ENCODE data around the gene DRC7.

DNA sequence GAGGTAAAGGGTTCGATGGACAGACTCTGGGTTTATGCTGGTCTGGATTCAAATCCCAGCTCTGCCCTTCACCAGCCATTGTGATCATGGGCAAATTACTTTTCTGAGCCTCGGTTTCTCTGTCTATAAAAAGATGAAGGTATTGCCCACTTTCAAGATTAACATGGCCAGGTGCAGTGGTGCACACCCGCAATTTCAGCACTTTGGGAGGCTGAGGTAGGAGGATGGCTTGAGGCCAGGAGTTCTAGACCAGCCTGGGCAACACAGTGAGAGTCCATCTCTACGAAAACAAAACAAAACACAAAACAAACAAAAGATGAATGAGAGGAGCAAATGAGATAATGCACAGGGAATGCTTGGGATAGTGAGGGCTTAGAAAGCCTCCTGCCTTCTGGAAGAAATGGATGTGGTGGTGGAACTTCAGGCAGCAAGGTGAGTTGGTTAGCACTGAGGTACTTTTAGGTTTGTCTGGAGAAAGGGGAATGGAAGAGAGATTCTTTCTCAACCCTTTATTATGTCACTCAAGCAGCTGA, 18.0 kb upstream of the DRC7 start:
- TF ChIP-seq CTCF (IDR thresholded peaks at IDR 0.05; ENCODE audit: low read depth, low read length, missing input control) (no peak), EGR1 (IDR thresholded peaks at IDR 0.05; ENCODE audit: low read depth in 2 of 2) (no peak), SP1 (IDR thresholded peaks at IDR 0.05) (no peak), JUND (IDR thresholded peaks at IDR 0.05) (no peak), RAD21 (IDR thresholded peaks at IDR 0.05) (no peak)
- TF ChIP-seq, protein P1, sequence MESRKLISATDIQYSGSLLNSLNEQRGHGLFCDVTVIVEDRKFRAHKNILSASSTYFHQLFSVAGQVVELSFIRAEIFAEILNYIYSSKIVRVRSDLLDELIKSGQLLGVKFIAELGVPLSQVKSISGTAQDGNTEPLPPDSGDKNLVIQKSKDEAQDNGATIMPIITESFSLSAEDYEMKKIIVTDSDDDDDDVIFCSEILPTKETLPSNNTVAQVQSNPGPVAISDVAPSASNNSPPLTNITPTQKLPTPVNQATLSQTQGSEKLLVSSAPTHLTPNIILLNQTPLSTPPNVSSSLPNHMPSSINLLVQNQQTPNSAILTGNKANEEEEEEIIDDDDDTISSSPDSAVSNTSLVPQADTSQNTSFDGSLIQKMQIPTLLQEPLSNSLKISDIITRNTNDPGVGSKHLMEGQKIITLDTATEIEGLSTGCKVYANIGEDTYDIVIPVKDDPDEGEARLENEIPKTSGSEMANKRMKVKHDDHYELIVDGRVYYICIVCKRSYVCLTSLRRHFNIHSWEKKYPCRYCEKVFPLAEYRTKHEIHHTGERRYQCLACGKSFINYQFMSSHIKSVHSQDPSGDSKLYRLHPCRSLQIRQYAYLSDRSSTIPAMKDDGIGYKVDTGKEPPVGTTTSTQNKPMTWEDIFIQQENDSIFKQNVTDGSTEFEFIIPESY (IDR thresholded peaks at IDR 0.05), result no peak
- TF ChIP-seq, protein P2, sequence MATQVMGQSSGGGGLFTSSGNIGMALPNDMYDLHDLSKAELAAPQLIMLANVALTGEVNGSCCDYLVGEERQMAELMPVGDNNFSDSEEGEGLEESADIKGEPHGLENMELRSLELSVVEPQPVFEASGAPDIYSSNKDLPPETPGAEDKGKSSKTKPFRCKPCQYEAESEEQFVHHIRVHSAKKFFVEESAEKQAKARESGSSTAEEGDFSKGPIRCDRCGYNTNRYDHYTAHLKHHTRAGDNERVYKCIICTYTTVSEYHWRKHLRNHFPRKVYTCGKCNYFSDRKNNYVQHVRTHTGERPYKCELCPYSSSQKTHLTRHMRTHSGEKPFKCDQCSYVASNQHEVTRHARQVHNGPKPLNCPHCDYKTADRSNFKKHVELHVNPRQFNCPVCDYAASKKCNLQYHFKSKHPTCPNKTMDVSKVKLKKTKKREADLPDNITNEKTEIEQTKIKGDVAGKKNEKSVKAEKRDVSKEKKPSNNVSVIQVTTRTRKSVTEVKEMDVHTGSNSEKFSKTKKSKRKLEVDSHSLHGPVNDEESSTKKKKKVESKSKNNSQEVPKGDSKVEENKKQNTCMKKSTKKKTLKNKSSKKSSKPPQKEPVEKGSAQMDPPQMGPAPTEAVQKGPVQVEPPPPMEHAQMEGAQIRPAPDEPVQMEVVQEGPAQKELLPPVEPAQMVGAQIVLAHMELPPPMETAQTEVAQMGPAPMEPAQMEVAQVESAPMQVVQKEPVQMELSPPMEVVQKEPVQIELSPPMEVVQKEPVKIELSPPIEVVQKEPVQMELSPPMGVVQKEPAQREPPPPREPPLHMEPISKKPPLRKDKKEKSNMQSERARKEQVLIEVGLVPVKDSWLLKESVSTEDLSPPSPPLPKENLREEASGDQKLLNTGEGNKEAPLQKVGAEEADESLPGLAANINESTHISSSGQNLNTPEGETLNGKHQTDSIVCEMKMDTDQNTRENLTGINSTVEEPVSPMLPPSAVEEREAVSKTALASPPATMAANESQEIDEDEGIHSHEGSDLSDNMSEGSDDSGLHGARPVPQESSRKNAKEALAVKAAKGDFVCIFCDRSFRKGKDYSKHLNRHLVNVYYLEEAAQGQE (IDR thresholded peaks at IDR 0.05), result no peak
- TF ChIP-seq, protein P3, sequence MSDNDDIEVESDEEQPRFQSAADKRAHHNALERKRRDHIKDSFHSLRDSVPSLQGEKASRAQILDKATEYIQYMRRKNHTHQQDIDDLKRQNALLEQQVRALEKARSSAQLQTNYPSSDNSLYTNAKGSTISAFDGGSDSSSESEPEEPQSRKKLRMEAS (IDR thresholded peaks at IDR 0.05), result no peak
